DND-41 (cell line): Measurements from ENCODE around the gene FOXN3.

Experiments
- ATAC-seq: fragments of 200-7000 bp; cut with Tn5 transposase; 3 replicates; pipeline ENCODE4 v1.9.1; 2021; ENCODE audit warnings: low read depth; ENCODE audit not compliant: insufficient read depth
- DNase-seq: peaks from one replicate; pipeline ENCODE4 v3.0.0-alpha.2; 2020
- H2AFZ ChIP-seq: 2 replicates; pipeline ENCODE4 v1.6.0; 2012; ENCODE audit warnings: low read depth, low read length
- H3K27ac ChIP-seq: 2 replicates; pipeline ENCODE4 v1.5.1; 2012; ENCODE audit warnings: low read length, inconsistent platforms
- H3K27me3 ChIP-seq: fragments of 200-600 bp; sonication (generic); 2 replicates; pipeline ENCODE4 v1.6.0; 2012; ENCODE audit warnings: low read length, mild to moderate bottlenecking, inconsistent platforms; ENCODE audit not compliant: insufficient read depth, poor library complexity
- H3K36me3 ChIP-seq: 2 replicates; pipeline ENCODE4 v1.5.1; 2012; ENCODE audit warnings: low read length, inconsistent platforms; ENCODE audit not compliant: insufficient read depth
- H3K4me1 ChIP-seq: 2 replicates; pipeline ENCODE4 v1.5.1; 2012; ENCODE audit warnings: mild to moderate bottlenecking, low read length; ENCODE audit not compliant: insufficient read depth
- H3K4me2 ChIP-seq: 2 replicates; pipeline ENCODE4 v1.6.0; 2012; ENCODE audit warnings: mild to moderate bottlenecking, moderate library complexity, low read length, inconsistent platforms; ENCODE audit not compliant: insufficient read depth
- H3K4me3 ChIP-seq, 2 experiments: fragments of 200-600 bp in 1 of 2; shearing (Covaris generic) in 1 of 2; 2 replicates each; pipeline ENCODE4 v1.5.1; 2012 to 2016; ENCODE audit warnings: inconsistent platforms in 2 of 2, low read length in 2 of 2, mild to moderate bottlenecking in 2 of 2, low read depth in 1 of 2, moderate library complexity in 1 of 2
- H3K79me2 ChIP-seq: 2 replicates; pipeline ENCODE4 v1.6.0; 2012; ENCODE audit warnings: low read length, inconsistent platforms; ENCODE audit not compliant: insufficient read depth
- H3K9ac ChIP-seq: 2 replicates; pipeline ENCODE4 v1.6.0; 2012; ENCODE audit warnings: low read depth, mild to moderate bottlenecking, inconsistent platforms, low read length, moderate library complexity
- H3K9me3 ChIP-seq: 2 replicates; pipeline ENCODE4 v1.5.1; 2012; ENCODE audit warnings: low read length, moderate library complexity, mild to moderate bottlenecking, inconsistent platforms; ENCODE audit not compliant: insufficient read depth, severe bottlenecking
- H4K20me1 ChIP-seq: 2 replicates; pipeline ENCODE4 v1.6.0; 2012; ENCODE audit warnings: low read length; ENCODE audit not compliant: insufficient read depth
- EZH2 ChIP-seq: IDR thresholded peaks from 3 replicates; pipeline ENCODE4 v1.6.1; 2012; ENCODE audit warnings: borderline replicate concordance, low read depth, mild to moderate bottlenecking, moderate library complexity, low read length, inconsistent platforms; ENCODE audit not compliant: severe bottlenecking
- TF ChIP-seq, protein P1 (sequence below): IDR thresholded peaks from 2 replicates; pipeline ENCODE4 v1.5.1; 2012; ENCODE audit warnings: borderline replicate concordance, low read length, moderate library complexity, mild to moderate bottlenecking; ENCODE audit not compliant: poor library complexity, severe bottlenecking; ENCODE audit errors: extremely low read depth

Gene FOXN3

GRCh38 chr14:89356927-89357326 lies 60.1 kb downstream of the FOXN3 start:
- TF ChIP-seq EZH2, result no peak
- TF ChIP-seq, protein P1, sequence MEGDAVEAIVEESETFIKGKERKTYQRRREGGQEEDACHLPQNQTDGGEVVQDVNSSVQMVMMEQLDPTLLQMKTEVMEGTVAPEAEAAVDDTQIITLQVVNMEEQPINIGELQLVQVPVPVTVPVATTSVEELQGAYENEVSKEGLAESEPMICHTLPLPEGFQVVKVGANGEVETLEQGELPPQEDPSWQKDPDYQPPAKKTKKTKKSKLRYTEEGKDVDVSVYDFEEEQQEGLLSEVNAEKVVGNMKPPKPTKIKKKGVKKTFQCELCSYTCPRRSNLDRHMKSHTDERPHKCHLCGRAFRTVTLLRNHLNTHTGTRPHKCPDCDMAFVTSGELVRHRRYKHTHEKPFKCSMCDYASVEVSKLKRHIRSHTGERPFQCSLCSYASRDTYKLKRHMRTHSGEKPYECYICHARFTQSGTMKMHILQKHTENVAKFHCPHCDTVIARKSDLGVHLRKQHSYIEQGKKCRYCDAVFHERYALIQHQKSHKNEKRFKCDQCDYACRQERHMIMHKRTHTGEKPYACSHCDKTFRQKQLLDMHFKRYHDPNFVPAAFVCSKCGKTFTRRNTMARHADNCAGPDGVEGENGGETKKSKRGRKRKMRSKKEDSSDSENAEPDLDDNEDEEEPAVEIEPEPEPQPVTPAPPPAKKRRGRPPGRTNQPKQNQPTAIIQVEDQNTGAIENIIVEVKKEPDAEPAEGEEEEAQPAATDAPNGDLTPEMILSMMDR, result no peak
- ATAC-seq (no peak), DNase-seq (no peak)
- Histone ChIP-seq H2AFZ (no peak overlapping the region), H3K4me1 (peaks cover 17% of the 10 kb centered on the region), H3K9ac (no peak overlapping the region), H3K4me2 (no peak overlapping the region), H3K9me3 (no peaks in the 10 kb centered on the region), H3K36me3 (peaks cover 4% of the 10 kb centered on the region), H4K20me1 (peaks cover 11% of the 10 kb centered on the region), H3K4me3 (no peak overlapping the region), H3K27ac (peak overlapping the region; percentile 50; the same call in 1 of the 2 replicates), H3K27me3 (no peaks in the 10 kb centered on the region), H3K79me2 (peaks cover 60% of the 10 kb centered on the region)

DNA sequence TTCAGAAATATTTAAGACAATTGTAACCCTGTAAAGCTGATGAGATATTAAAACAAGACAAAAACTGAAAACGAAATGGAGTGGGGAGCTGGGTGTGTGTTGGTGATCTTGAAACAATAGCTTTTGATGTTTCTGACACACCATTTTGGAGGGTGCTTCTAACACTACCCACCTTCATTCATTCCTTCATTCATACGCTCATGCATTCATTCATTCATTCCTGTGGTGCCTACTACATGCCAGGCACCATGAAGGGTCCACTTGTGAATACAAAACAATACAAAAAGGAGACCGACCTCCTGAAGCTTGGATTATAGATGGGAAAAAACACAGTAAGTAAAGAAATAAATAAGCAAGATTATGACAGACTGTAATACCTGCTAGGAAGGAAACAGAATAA lies 60.5 kb downstream of the FOXN3 start:
- Histone ChIP-seq H3K36me3 (peaks cover 4% of the 10 kb centered on the region), H3K9ac (no peak overlapping the region), H3K4me1 (peaks cover 22% of the 10 kb centered on the region), H3K9me3 (no peaks in the 10 kb centered on the region), H2AFZ (no peak overlapping the region), H4K20me1 (peaks cover 11% of the 10 kb centered on the region), H3K4me3 (no peak overlapping the region), H3K27ac (no peak overlapping the region), H3K27me3 (no peaks in the 10 kb centered on the region), H3K79me2 (peaks cover 64% of the 10 kb centered on the region), H3K4me2 (no peak overlapping the region)
- TF ChIP-seq, protein P1, result no peak
- TF ChIP-seq EZH2, result no peak
- DNase-seq (no peak), ATAC-seq (no peak)

DNA sequence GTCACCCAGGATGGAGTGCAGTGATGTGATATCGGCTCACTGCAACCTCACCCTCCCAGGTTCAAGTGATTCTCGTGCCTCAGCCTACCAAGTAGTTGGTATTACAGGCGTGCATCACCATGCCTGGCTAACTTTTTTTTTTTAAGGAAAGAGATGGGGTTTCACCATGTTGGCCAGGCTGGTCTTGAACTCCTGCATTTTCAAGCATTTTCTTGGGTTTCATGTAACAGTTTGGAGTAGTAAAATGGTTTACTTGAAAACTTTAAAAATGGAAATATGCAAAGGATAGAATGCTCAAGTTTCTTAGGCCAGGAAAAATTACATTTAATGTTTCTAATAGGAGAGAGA lies 63.3 kb downstream of the FOXN3 start:
- H3K79me2 ChIP-seq, result peaks cover 83% of the 10 kb centered on the region

GRCh38 chr14:89352976-89353765 lies 63.9 kb downstream of the FOXN3 start:
- Histone ChIP-seq H3K4me2 (no peak overlapping the region), H2AFZ (no peak overlapping the region), H3K9ac (no peak overlapping the region), H4K20me1 (0 out of 2 replicates have a peak, but pooled peaks cover 2% of the 10 kb centered on the region), H3K27ac (no peak overlapping the region), H3K36me3 (peaks cover 28% of the 10 kb centered on the region), H3K9me3 (no peaks in the 10 kb centered on the region), H3K79me2 (peaks cover 83% of the 10 kb centered on the region), H3K4me1 (peaks cover 32% of the 10 kb centered on the region), H3K27me3 (no peaks in the 10 kb centered on the region), H3K4me3 (no peak overlapping the region)
- TF ChIP-seq EZH2, result no peak
- TF ChIP-seq, protein P1, result no peak
- ATAC-seq, result no peak
- no peak for DNase-seq

More for the DNA sequence above, 63.3 kb downstream of the FOXN3 start:
- Histone ChIP-seq H3K9ac (no peak overlapping the region), H3K9me3 (no peaks in the 10 kb centered on the region), H3K27ac (no peak overlapping the region), H3K4me2 (no peak overlapping the region), H3K27me3 (no peaks in the 10 kb centered on the region), H4K20me1 (0 out of 2 replicates have a peak, but pooled peaks cover 2% of the 10 kb centered on the region), H3K4me3 (no peak overlapping the region), H3K36me3 (peaks cover 22% of the 10 kb centered on the region), H3K4me1 (peaks cover 32% of the 10 kb centered on the region), H2AFZ (no peak overlapping the region)
- DNase-seq (no peak), ATAC-seq (no peak)
- TF ChIP-seq EZH2, result no peak
